Endothelial cell of umbilical vein (primary cell): ENCODE data around the gene ANKRD23.

Source experiments
- EZH2 ChIP-seq: IDR thresholded peaks from 2 replicates; pipeline ENCODE4 v1.6.1; 2012; ENCODE audit warnings: borderline replicate concordance, low read depth, mild to moderate bottlenecking, moderate library complexity, low read length, inconsistent platforms; ENCODE audit not compliant: severe bottlenecking
- TF ChIP-seq, protein P1 (sequence below), 2 donors: IDR thresholded peaks; 1 replicate in 1 of 2; 2 replicates in 1 of 2; pipeline ENCODE4 v1.5.1; 2011; ENCODE audit warnings: low read length in 2 of 2, mild to moderate bottlenecking in 2 of 2, moderate library complexity in 2 of 2, control low read depth in 1 of 2, inconsistent platforms in 1 of 2, low read depth in 1 of 2; ENCODE audit not compliant: insufficient read depth in 1 of 2; ENCODE audit errors: extremely low read depth in 1 of 2

DNA sequence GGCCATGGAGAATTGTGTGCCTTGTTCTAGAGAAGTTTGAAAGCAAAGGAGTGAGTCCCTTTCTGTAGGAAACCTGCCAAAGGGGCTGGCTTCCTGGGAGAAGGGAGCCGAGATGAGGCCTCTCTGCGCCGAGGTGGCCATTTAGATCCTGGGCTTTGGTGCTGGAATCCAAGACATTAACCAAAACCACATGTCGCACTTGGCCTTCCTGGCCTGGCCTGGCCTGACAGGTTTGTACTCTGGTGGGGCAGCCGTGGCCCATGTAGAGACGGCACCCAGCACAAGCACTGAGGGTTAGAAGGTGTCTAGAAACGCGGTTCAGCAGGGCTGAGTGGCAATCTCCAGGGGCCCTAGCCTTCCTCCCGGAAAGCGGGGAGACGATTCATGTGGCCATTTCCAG lies 20.6 kb downstream of the ANKRD23 start:
- TF ChIP-seq, protein P1, sequence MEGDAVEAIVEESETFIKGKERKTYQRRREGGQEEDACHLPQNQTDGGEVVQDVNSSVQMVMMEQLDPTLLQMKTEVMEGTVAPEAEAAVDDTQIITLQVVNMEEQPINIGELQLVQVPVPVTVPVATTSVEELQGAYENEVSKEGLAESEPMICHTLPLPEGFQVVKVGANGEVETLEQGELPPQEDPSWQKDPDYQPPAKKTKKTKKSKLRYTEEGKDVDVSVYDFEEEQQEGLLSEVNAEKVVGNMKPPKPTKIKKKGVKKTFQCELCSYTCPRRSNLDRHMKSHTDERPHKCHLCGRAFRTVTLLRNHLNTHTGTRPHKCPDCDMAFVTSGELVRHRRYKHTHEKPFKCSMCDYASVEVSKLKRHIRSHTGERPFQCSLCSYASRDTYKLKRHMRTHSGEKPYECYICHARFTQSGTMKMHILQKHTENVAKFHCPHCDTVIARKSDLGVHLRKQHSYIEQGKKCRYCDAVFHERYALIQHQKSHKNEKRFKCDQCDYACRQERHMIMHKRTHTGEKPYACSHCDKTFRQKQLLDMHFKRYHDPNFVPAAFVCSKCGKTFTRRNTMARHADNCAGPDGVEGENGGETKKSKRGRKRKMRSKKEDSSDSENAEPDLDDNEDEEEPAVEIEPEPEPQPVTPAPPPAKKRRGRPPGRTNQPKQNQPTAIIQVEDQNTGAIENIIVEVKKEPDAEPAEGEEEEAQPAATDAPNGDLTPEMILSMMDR (IDR thresholded peaks at IDR 0.05; ENCODE audit: extremely low read depth in 1 of 2, insufficient read depth in 1 of 2, low read depth in 1 of 2, low read length in 2 of 2), result no peak
- TF ChIP-seq EZH2, result no peak
